K562 (cell line): ENCODE data around the gene ZDHHC19. TPM values are rescaled to one million over a fixed set of nuclear protein-coding genes. Genes with fewer than 3 reads are reported as not detected.

Source experiments
- ATAC-seq: fragments of 200-7000 bp; cut with Tn5 transposase; 3 replicates; pipeline ENCODE4 v1.9.1; 2020; ENCODE audit warnings: moderate library complexity
- BruUV-seq: library from RNA; stranded (reverse); fragments of 400-500 nt; replicated peaks from 2 replicates; lab custom pipeline; 2021; lab: Mats Ljungman, UMichigan
- CTCF ChIA-PET: fragments of 300-600 bp; formaldehyde crosslinking; extraction: SDS; loops from one replicate; lab custom pipeline; 2021; ENCODE audit warnings: low intra/inter-chr PET ratio; lab: Yijun Ruan, JAX
- POLR2A ChIA-PET: fragments of 300-600, 350-650 bp; sonication (Branson Sonifier 250); formaldehyde crosslinking; extraction: SDS; loops from one replicate; lab custom pipeline; 2021; ENCODE audit warnings: antibody characterized with exemption, inconsistent platforms; lab: Yijun Ruan, JAX
- DNase-seq, 4 experiments: peaks; one replicate each; pipeline versions ENCODE4 v3.0.0 to v3.0.0-alpha.2; 2011 to 2018; ENCODE audit warnings: low spot score in 3 of 4, mixed read lengths in 3 of 4; ENCODE audit errors: extremely low read depth in 1 of 4
- FAIRE-seq: peaks from 2 replicates; lab custom pipeline; 2011; peaks lifted over from hg19 to GRCh38; lab: Jason Lieb, UNC
- H2AFZ ChIP-seq: 2 replicates; pipeline ENCODE4 v1.6.0; 2011; ENCODE audit warnings: low read depth, low read length, control low read depth, inconsistent platforms
- H3K27ac ChIP-seq: fragments of 200-600 bp; 3 replicates; pipeline ENCODE4 v1.8.0; 2011; ENCODE audit warnings: low read depth, mild to moderate bottlenecking, control low read depth, inconsistent platforms, low read length, moderate library complexity, mixed read lengths; ENCODE audit errors: extremely low read depth
- H3K27me3 ChIP-seq, 2 experiments: fragments of 300-600 bp in 1 of 2; 2 replicates in 1 of 2; 3 replicates in 1 of 2; pipeline versions ENCODE4 v1.6.0 to v1.8.0; 2011; ENCODE audit warnings: inconsistent platforms in 2 of 2, low read length in 2 of 2, mild to moderate bottlenecking in 1 of 2, mixed read lengths in 1 of 2, moderate library complexity in 1 of 2; ENCODE audit not compliant: control insufficient read depth in 2 of 2, insufficient read depth in 2 of 2
- H3K36me3 ChIP-seq: fragments of 300-600 bp; 3 replicates; pipeline ENCODE4 v1.8.0; 2011; ENCODE audit warnings: mild to moderate bottlenecking, low read length, inconsistent platforms; ENCODE audit not compliant: control insufficient read depth, insufficient read depth
- H3K4me1 ChIP-seq, 2 experiments: fragments of 200-600 bp in 1 of 2; replicated peaks in 1 of 2; 2 replicates in 1 of 2; 3 replicates in 1 of 2; pipeline versions ENCODE4 v1.5.1 to v1.8.0; 2011; ENCODE audit warnings: inconsistent platforms in 2 of 2, low read length in 2 of 2, mild to moderate bottlenecking in 1 of 2, mixed read lengths in 1 of 2, moderate library complexity in 1 of 2; ENCODE audit not compliant: control insufficient read depth in 2 of 2, insufficient read depth in 2 of 2
- H3K4me2 ChIP-seq: 2 replicates; pipeline ENCODE4 v1.6.1; 2011; ENCODE audit warnings: low read length, control low read depth, inconsistent platforms, mixed read lengths; ENCODE audit not compliant: insufficient read depth
- H3K4me3 ChIP-seq: fragments of 200-600 bp; sonication (generic), shearing (Covaris generic); 2 replicates; pipeline ENCODE4 v1.5.1; 2016; ENCODE audit warnings: control low read depth, inconsistent platforms
- H3K79me2 ChIP-seq: fragments of 200-600 bp; 3 replicates; pipeline ENCODE4 v1.8.0; 2011; ENCODE audit warnings: low read length, inconsistent platforms; ENCODE audit not compliant: control insufficient read depth, insufficient read depth
- H3K9ac ChIP-seq, 2 experiments: 2 replicates each; pipeline versions ENCODE4 v1.6.0 to v1.6.1; 2011; ENCODE audit warnings: low read depth in 2 of 2, low read length in 2 of 2, control low read depth in 1 of 2, inconsistent platforms in 1 of 2, mild to moderate bottlenecking in 1 of 2, mixed read lengths in 1 of 2; ENCODE audit not compliant: insufficient read depth in 1 of 2
- H3K9me1 ChIP-seq: one replicate; pipeline ENCODE4 v1.6.0; 2011; ENCODE audit warnings: inconsistent platforms, mild to moderate bottlenecking, low read length, moderate library complexity; ENCODE audit not compliant: control insufficient read depth, insufficient read depth
- H3K9me3 ChIP-seq: replicated peaks from 2 replicates; pipeline ENCODE4 v1.5.1; 2011; ENCODE audit warnings: low read depth, low read length, inconsistent platforms; ENCODE audit not compliant: control insufficient read depth, insufficient read depth
- H4K20me1 ChIP-seq: replicated peaks from 2 replicates; pipeline ENCODE4 v1.6.1; 2011; ENCODE audit warnings: low read length, inconsistent platforms, mixed read lengths; ENCODE audit not compliant: control insufficient read depth, insufficient read depth
- BCOR ChIP-seq: fragments of 450-650 bp; IDR thresholded peaks from 2 replicates; pipeline ENCODE4 v1.6.1; 2016
- BDP1 ChIP-seq: IDR thresholded peaks from 3 replicates; pipeline ENCODE4 v1.6.1; 2011; ENCODE audit not compliant: insufficient read length, insufficient read depth
- JUNB ChIP-seq: fragments of 450-650 bp; formaldehyde crosslinking; conservative IDR thresholded peaks from 2 replicates; pipeline ENCODE4 v1.4.0; 2020; ENCODE audit warnings: mild to moderate bottlenecking
- KDM1A ChIP-seq, 2 experiments: fragments of 450-650 bp; IDR thresholded peaks; 2 replicates each; pipeline ENCODE4 v1.6.1; 2016; ENCODE audit warnings: mild to moderate bottlenecking in 2 of 2
- RBM25 ChIP-seq: fragments of 200-400 bp; formaldehyde crosslinking; IDR thresholded peaks from 2 replicates; pipeline ENCODE4 v1.6.1; 2018; ENCODE audit warnings: low read length, low read depth, moderate library complexity; ENCODE audit not compliant: severe bottlenecking
- SAFB ChIP-seq: fragments of 200-400 bp; formaldehyde crosslinking; IDR thresholded peaks from 2 replicates; pipeline ENCODE4 v1.6.1; 2017; ENCODE audit warnings: low read depth, low read length, borderline replicate concordance
- ZNF644 ChIP-seq: fragments of 200-800 bp; sonication (Bioruptor generic); IDR thresholded peaks from 2 replicates; pipeline ENCODE4 v1.6.1; 2016; ENCODE audit warnings: low read depth, missing genetic modification characterization, missing compliant biosample characterization
- WGBS: fragments of 100-300 bp; shearing (Covaris generic); methylation state at CpG from one replicate; pipeline ENCODE4 v1.1.6; 2016; ENCODE audit warnings: low coverage, mixed read lengths; ENCODE audit not compliant: insufficient coverage; ENCODE audit errors: missing lambda C conversion rate; 5-methylcytosine and 5-hydroxymethylcytosine counted together
- in situ Hi-C: fragments of 300-500 bp; cut with MboI; formaldehyde crosslinking; loops from 4 replicates; pipeline ENCODE4 v1.15.0; 2018; ENCODE audit warnings: inconsistent platforms, mixed read lengths
- intact Hi-C: fragments of 100-400 bp; cut with micrococcal nuclease; formaldehyde crosslinking; loops from 2 replicates; pipeline ENCODE4 v1.14.2; 2022
- polyA plus RNA-seq, 8 experiments: library from polyadenylated mRNA; depleted of rRNA in 4 of 8; stranded (reverse) in 5 of 8; unstranded in 3 of 8; fragments of >200 nt; fragmentation: Nextera tagmentation in 2 of 8; fragmentation: Illumina TruSeq in 1 of 8; extraction: Ambion mirVana in 2 of 8; extraction: Trizol in 1 of 8; gene quantifications; 2 replicates each; pipeline versions ENCODE4 v1.2.1 to v1.2.3, GENCODE V29; 2011 to 2014; ENCODE audit warnings: inconsistent platforms in 1 of 8, missing spikeins in 1 of 8
- total RNA-seq, 7 experiments: library from RNA; depleted of rRNA in 6 of 7; stranded (reverse); fragments of >200 nt in 6 of 7; fragmentation: Illumina TruSeq in 2 of 7; extraction: Trizol in 2 of 7; gene quantifications; 2 replicates each; pipeline versions ENCODE4 v1.2.1 to v1.2.3, GENCODE V29; 2011 to 2021; ENCODE audit warnings: low replicate concordance in 1 of 7

ZDHHC19 gene
- total and polyA plus RNA-seq, 9 of the 15 experiments (the other 6 are each of a cell fraction or from before 2014, with no cell fraction given), result 0.40 to 5.5 (median 1.1) TPM

- H3K9me3 ChIP-seq, result no peaks in the 10 kb centered on the region
- peak; percentile 59; the same call in 1 of the 2 replicates for TF ChIP-seq BCOR
- peak in 1 of 2 experiments; percentile 41; a peak in 1 of 4 replicates for TF ChIP-seq KDM1A (IDR thresholded peaks at IDR 0.05)
- TF ChIP-seq JUNB (CRISPR knock-in tag), result no peak
- no peak for TF ChIP-seq SAFB
- no peak for TF ChIP-seq ZNF644 (tag)
- TF ChIP-seq BDP1, result no peak
- TF ChIP-seq RBM25, result peak; percentile 52
- BruUV-seq, result no TSS peak
- no peaks in the 10 kb centered on the region for H3K9me1 ChIP-seq
- ATAC-seq (no peak), DNase-seq (no peak), FAIRE-seq (no peak)
- ChIA-PET CTCF (no interaction called here), POLR2A (interaction anchor here (0.6 to 1.0 kb wide), 3 partner anchors 10 to 313 kb away, joined by 3 to 5 read pairs (median 3); no protein-coding TSS in a partner anchor)
- WGBS, result 40% methylated on average over 10 of the region's 10 CpGs
- intact Hi-C loops (no loop called here), in situ Hi-C loops (loop anchor here (25.0 kb wide), 1 partner anchor 503 kb away; the partner anchor contains the start of gene MUC20)
- no peaks in the 10 kb centered on the region for H3K79me2 ChIP-seq
- H3K27ac ChIP-seq, result no peak overlapping the region
- H4K20me1 ChIP-seq, result no peaks in the 10 kb centered on the region
- no peak overlapping the region for H3K4me2 ChIP-seq
- H3K4me1 ChIP-seq, result peaks cover 2 to 42% of the 10 kb centered on the region in 2 experiments; a peak in 4 of 5 replicates
- H3K27me3 ChIP-seq, result no peaks in the 10 kb centered on the region
- no peak overlapping the region for H2AFZ ChIP-seq
- no peaks in the 10 kb centered on the region for H3K36me3 ChIP-seq
- H3K9ac ChIP-seq, result no peak overlapping the region
- H3K4me3 ChIP-seq, result no peak overlapping the region
Measured at GRCh38 chr3:196215493-196216020, 4.4 kb upstream of the ZDHHC19 start.
